ENCODE results near the gene PRMT9. TPM values are rescaled to one million over a fixed set of nuclear protein-coding genes. Genes with fewer than 3 reads are reported as not detected.

PRMT9 gene
- total RNA-seq, 1 donor from 2014 or later, result 14.8 TPM

- TF ChIP-seq CTCF (IDR thresholded peaks at IDR 0.05; ENCODE audit: unreplicated experiment), result no peak
- peaks cover 13% of the 10 kb centered on the region for H3K4me1 Mint-ChIP-seq
- H3K9me3 Mint-ChIP-seq, result no peaks in the 10 kb centered on the region
- no peak overlapping the region for H3K4me3 Mint-ChIP-seq
- DNase-seq (ENCODE audit: low spot score in 2 of 2, unreplicated experiment in 2 of 2), result no peak
- peaks cover 9% of the 10 kb centered on the region for H3K36me3 Mint-ChIP-seq
- no peak overlapping the region for H3K27ac Mint-ChIP-seq
- no peaks in the 10 kb centered on the region for H3K27me3 Mint-ChIP-seq (ENCODE audit: low read depth)
These were observed 5.0 kb downstream of the PRMT9 start for GRCh38 chr4:147678796-147679549.

- Mint-ChIP-seq H3K27me3 (ENCODE audit: low read depth) (no peaks in the 10 kb centered on the region), H3K27ac (peak overlapping the region; percentile 30)
These were observed 5.9 kb downstream of the PRMT9 start for GRCh38 chr4:147678106-147678505.

GRCh38 chr4:147674496-147674895 lies 9.5 kb downstream of the PRMT9 start:
- no peaks in the 10 kb centered on the region for H3K9me3 Mint-ChIP-seq
- no peaks in the 10 kb centered on the region for H3K4me1 Mint-ChIP-seq
- no peak overlapping the region for H3K4me3 Mint-ChIP-seq
- TF ChIP-seq CTCF (IDR thresholded peaks at IDR 0.05; ENCODE audit: unreplicated experiment), result no peak
- H3K36me3 Mint-ChIP-seq, result peaks cover 27% of the 10 kb centered on the region
- no peak for DNase-seq (ENCODE audit: low spot score in 2 of 2, unreplicated experiment in 2 of 2)
- H3K27me3 Mint-ChIP-seq (ENCODE audit: low read depth), result no peaks in the 10 kb centered on the region
- H3K27ac Mint-ChIP-seq, result no peak overlapping the region

More at GRCh38 chr4:147678106-147678505, 5.9 kb downstream of the PRMT9 start:
- H3K4me3 Mint-ChIP-seq, result no peak overlapping the region
- no peaks in the 10 kb centered on the region for H3K9me3 Mint-ChIP-seq
- H3K36me3 Mint-ChIP-seq, result peaks cover 9% of the 10 kb centered on the region
- H3K4me1 Mint-ChIP-seq, result peaks cover 9% of the 10 kb centered on the region
- no peak for DNase-seq (ENCODE audit: low spot score in 2 of 2, unreplicated experiment in 2 of 2)
- no peak for TF ChIP-seq CTCF (IDR thresholded peaks at IDR 0.05; ENCODE audit: unreplicated experiment)

GRCh38 chr4:147674073-147674472 lies 9.9 kb downstream of the PRMT9 start:
- no peak overlapping the region for H3K27ac Mint-ChIP-seq
- H3K9me3 Mint-ChIP-seq, result no peaks in the 10 kb centered on the region
- H3K4me1 Mint-ChIP-seq, result no peaks in the 10 kb centered on the region
- TF ChIP-seq CTCF (IDR thresholded peaks at IDR 0.05; ENCODE audit: unreplicated experiment), result no peak
- H3K4me3 Mint-ChIP-seq, result no peak overlapping the region
- peaks cover 26% of the 10 kb centered on the region for H3K36me3 Mint-ChIP-seq
- no peaks in the 10 kb centered on the region for H3K27me3 Mint-ChIP-seq (ENCODE audit: low read depth)
- no peak for DNase-seq (ENCODE audit: low spot score in 2 of 2, unreplicated experiment in 2 of 2)

- Mint-ChIP-seq H3K4me3 (no peak overlapping the region), H3K36me3 (peaks cover 38% of the 10 kb centered on the region), H3K4me1 (no peaks in the 10 kb centered on the region), H3K27ac (no peak overlapping the region), H3K9me3 (no peaks in the 10 kb centered on the region), H3K27me3 (ENCODE audit: low read depth) (no peaks in the 10 kb centered on the region)
- no peak for DNase-seq (ENCODE audit: low spot score in 2 of 2, unreplicated experiment in 2 of 2)
- no peak for TF ChIP-seq CTCF (IDR thresholded peaks at IDR 0.05; ENCODE audit: unreplicated experiment)
These were observed 25.5 kb downstream of the PRMT9 start for GRCh38 chr4:147658501-147658900.

All from mesothelial cell of epicardium (in vitro differentiated cells).